Subcutaneous abdominal adipose tissue (tissue), 5 donors: Measurements from ENCODE around the gene SPECC1L.
A peak's percentile ranks its signal among the peaks of the same experiment; 100 is the strongest.
"Not testable (repeated sequence)": the region's sequence is repeated elsewhere in the genome, so short reads cannot be mapped to it uniquely, and the experiment has no call there.

Experiments
- H3K27ac ChIP-seq: one replicate; pipeline ENCODE4 v1.7.0; 2013; ENCODE audit warnings: low read depth, mild to moderate bottlenecking, inconsistent platforms, low read length, moderate library complexity
- H3K27me3 ChIP-seq, 5 donors: one replicate each; pipeline ENCODE4 v1.7.0; 2013; ENCODE audit warnings: low read length in 5 of 5, inconsistent platforms in 1 of 5; ENCODE audit not compliant: control insufficient read depth in 5 of 5, insufficient read depth in 4 of 5
- H3K36me3 ChIP-seq, 5 donors: one replicate each; pipeline ENCODE4 v1.7.0; 2013; ENCODE audit warnings: low read length in 5 of 5; ENCODE audit not compliant: control insufficient read depth in 5 of 5, insufficient read depth in 5 of 5
- H3K4me1 ChIP-seq, 5 donors: one replicate each; pipeline ENCODE4 v1.7.0; 2013; ENCODE audit warnings: low read length in 5 of 5, mild to moderate bottlenecking in 3 of 5, moderate library complexity in 1 of 5; ENCODE audit not compliant: control insufficient read depth in 5 of 5, insufficient read depth in 5 of 5
- H3K4me3 ChIP-seq, 5 donors: one replicate each; pipeline ENCODE4 v1.7.0; 2013; ENCODE audit warnings: low read length in 5 of 5, low read depth in 1 of 5
- H3K9ac ChIP-seq, 5 donors: one replicate each; pipeline ENCODE4 v1.7.0; 2013; ENCODE audit warnings: low read length in 5 of 5, mild to moderate bottlenecking in 4 of 5, moderate library complexity in 3 of 5
- H3K9me3 ChIP-seq, 5 donors: one replicate each; pipeline ENCODE4 v1.7.0; 2013; ENCODE audit warnings: low read length in 5 of 5; ENCODE audit not compliant: control insufficient read depth in 5 of 5
- donor health status: healthy.
- donor health status: healthy.
- donor health status: healthy.
- donor health status: healthy.
- donor health status: healthy.

Gene SPECC1L

GRCh38 chr22:24233816-24234215, 36.8 kb upstream of the SPECC1L start:
- H3K36me3 ChIP-seq = peaks cover 0 to 3% (median 0%) of the 10 kb centered on the region in 5 donors

GRCh38 chr22:24235315-24235714, 35.3 kb upstream of the SPECC1L start:
- no peak overlapping the region for H3K27ac ChIP-seq
- peaks cover 0 to 2% (median 0%) of the 10 kb centered on the region in 5 donors for H3K4me1 ChIP-seq
- H3K27me3 ChIP-seq = peaks cover 0 to 2% (median 0%) of the 10 kb centered on the region in 5 donors
- H3K9ac ChIP-seq = no peak overlapping the region
- no peaks in the 10 kb centered on the region for H3K9me3 ChIP-seq
- H3K36me3 ChIP-seq = peaks cover 0 to 3% (median 0%) of the 10 kb centered on the region in 5 donors
- no peak overlapping the region for H3K4me3 ChIP-seq

More at GRCh38 chr22:24233816-24234215, 36.8 kb upstream of the SPECC1L start:
- Histone ChIP-seq H3K9ac (no peak overlapping the region), H3K4me3 (no peak overlapping the region), H3K27me3 (peaks cover 0 to 2% (median 0%) of the 10 kb centered on the region in 5 donors), H3K4me1 (peaks cover 0 to 2% (median 0%) of the 10 kb centered on the region in 5 donors), H3K27ac (no peak overlapping the region), H3K9me3 (no peaks in the 10 kb centered on the region)

GRCh38 chr22:24236656-24237055, 34.0 kb upstream of the SPECC1L start:
- Histone ChIP-seq H3K4me1 (peaks cover 0 to 2% (median 0%) of the 10 kb centered on the region in 5 donors), H3K9ac (no peak overlapping the region), H3K9me3 (no peaks in the 10 kb centered on the region), H3K36me3 (peaks cover 0 to 3% (median 0%) of the 10 kb centered on the region in 5 donors), H3K4me3 (no peak overlapping the region), H3K27ac (no peak overlapping the region), H3K27me3 (no peaks in the 10 kb centered on the region)

GRCh38 chr22:24238101-24238694, 32.4 kb upstream of the SPECC1L start:
- peaks cover 0 to 11% (median 9%) of the 10 kb centered on the region in 5 donors for H3K4me1 ChIP-seq
- H3K27ac ChIP-seq, H3K9me3 ChIP-seq, H3K27me3 ChIP-seq, H3K36me3 ChIP-seq, H3K4me3 ChIP-seq, H3K9ac ChIP-seq: not testable (repeated sequence)

- H3K4me3 ChIP-seq = no peak overlapping the region
- peaks cover 0 to 27% (median 22%) of the 10 kb centered on the region in 5 donors for H3K4me1 ChIP-seq
- no peak overlapping the region for H3K27ac ChIP-seq
- H3K9me3 ChIP-seq = no peaks in the 10 kb centered on the region
- no peaks in the 10 kb centered on the region for H3K27me3 ChIP-seq
- no peak overlapping the region for H3K9ac ChIP-seq
- H3K36me3 ChIP-seq = no peaks in the 10 kb centered on the region
These were observed 30.2 kb upstream of the SPECC1L start for GRCh38 chr22:24240381-24240780.

GRCh38 chr22:24240985-24241692, 29.5 kb upstream of the SPECC1L start:
- H3K27ac ChIP-seq, H3K9ac ChIP-seq, H3K4me3 ChIP-seq, H3K27me3 ChIP-seq, H3K36me3 ChIP-seq, H3K9me3 ChIP-seq: not testable (repeated sequence)
- peaks cover 3 to 34% (median 29%) of the 10 kb centered on the region in 5 donors for H3K4me1 ChIP-seq

- H3K9me3 ChIP-seq, H3K36me3 ChIP-seq, H3K27ac ChIP-seq, H3K27me3 ChIP-seq, H3K9ac ChIP-seq: not testable (repeated sequence)
- peak overlapping the region in 3 of 5 donors; percentile 11 to 41 (median 38) for H3K4me3 ChIP-seq
- H3K4me1 ChIP-seq = peaks cover 6 to 52% (median 39%) of the 10 kb centered on the region in 5 donors
These were observed 27.2 kb upstream of the SPECC1L start for GRCh38 chr22:24243417-24243816.

GRCh38 chr22:24244144-24244787, 26.4 kb upstream of the SPECC1L start:
- H3K4me1 ChIP-seq = peaks cover 6 to 52% (median 39%) of the 10 kb centered on the region in 5 donors
- H3K9me3 ChIP-seq = no peaks in the 10 kb centered on the region
- H3K27ac ChIP-seq = no peak overlapping the region
- H3K4me3 ChIP-seq = peak overlapping the region; percentile 17 to 56 (median 52)
- no peak overlapping the region for H3K9ac ChIP-seq
- H3K36me3 ChIP-seq = no peaks in the 10 kb centered on the region
- peaks cover 0 to 3% (median 0%) of the 10 kb centered on the region in 5 donors for H3K27me3 ChIP-seq

GRCh38 chr22:24245030-24245431, 25.6 kb upstream of the SPECC1L start, which contains the start of gene GGT5:
GGT5 (minus strand) TSS chr22:24245082; CDS start chr22:24244725, 357 bp downstream.
- H3K9me3 ChIP-seq, H3K36me3 ChIP-seq, H3K27me3 ChIP-seq: not testable (repeated sequence)
- peak within 1 kb of the TSS; percentile 17 to 56 (median 52) for H3K4me3 ChIP-seq
- H3K27ac ChIP-seq = peak within 1 kb of the TSS; percentile 23
- peaks cover 6 to 52% (median 39%) of the 10 kb centered on the region in 5 donors for H3K4me1 ChIP-seq
- peak within 1 kb of the TSS in 1 of 5 donors; percentile 48 for H3K9ac ChIP-seq
